HG02852 (cell line): ENCODE measurements around the gene STAT5A.
"Not testable (repeated sequence)": the region's sequence is repeated elsewhere in the genome, so short reads cannot be mapped to it uniquely, and the experiment has no call there.

Experiments
- ATAC-seq: cut with Tn5 transposase; IDR thresholded peaks from one replicate; pipeline ENCODE4 v1.9.1; 2021; ENCODE audit warnings: mild to moderate bottlenecking, moderate library complexity; ENCODE audit not compliant: unreplicated experiment

The STAT5A gene

DNA sequence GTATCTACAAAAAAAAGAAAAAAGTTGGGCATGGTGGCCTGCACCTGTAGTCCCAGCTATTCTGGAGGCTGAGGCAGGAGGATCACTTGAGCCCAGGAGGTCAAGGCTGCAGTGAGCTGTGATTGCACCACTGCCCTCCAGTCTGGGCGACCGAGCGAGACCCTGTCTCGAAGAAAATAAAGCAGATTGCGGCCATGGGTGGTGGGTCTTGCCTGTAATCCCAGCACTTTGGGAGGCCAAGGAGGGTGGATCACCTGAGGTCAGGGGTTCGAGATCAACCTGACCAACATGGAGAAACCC, 16.7 kb downstream of the STAT5A start:
- not testable (repeated sequence) for ATAC-seq

DNA sequence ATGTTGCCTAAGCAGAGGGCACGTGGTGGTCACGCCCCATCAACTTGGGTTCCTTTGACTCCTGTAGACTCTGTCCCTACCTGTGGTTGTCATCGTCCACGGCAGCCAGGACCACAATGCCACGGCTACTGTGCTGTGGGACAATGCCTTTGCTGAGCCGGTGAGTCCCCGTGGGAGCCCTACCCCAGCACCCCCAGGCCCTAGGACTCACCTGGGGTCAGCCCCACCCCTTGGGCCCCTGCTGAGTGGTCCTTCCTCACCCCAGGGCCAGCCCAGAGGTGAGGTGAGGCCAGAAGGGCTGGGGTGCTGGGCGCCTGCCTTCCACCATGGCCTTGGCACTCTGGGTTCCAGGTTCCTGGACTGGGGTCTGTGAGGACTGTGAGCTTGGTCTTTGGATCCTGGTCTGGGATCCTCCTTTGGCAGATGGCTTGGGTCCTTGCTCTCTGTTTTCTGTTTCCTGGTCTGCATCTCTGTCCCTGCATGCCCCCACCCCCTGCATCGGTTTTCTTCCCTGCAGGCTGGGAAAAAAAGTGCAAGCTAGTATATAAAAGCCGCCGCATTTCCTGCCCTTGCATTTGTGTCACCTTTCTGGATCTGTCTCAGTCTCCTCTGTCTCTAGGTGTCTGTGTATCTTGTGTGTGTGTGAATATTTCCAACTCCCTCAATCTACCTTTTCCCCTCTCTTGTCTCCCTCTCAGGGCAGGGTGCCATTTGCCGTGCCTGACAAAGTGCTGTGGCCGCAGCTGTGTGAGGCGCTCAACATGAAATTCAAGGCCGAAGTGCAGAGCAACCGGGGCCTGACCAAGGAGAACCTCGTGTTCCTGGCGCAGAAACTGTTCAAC, 17.5 kb downstream of the STAT5A start:
- no peak for ATAC-seq

DNA sequence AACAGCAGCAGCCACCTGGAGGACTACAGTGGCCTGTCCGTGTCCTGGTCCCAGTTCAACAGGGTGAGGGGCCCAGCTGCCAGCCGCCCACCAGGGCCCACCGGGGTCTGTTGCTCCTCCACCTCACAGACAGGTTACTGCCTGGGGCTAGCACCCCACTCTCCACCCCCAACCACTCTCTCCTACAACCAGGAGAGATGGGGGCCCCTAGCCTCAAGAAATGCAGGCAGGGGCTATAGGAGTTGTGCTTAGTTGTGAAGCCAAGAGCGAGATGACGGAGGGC, 18.0 kb downstream of the STAT5A start:
- ATAC-seq: no peak

DNA sequence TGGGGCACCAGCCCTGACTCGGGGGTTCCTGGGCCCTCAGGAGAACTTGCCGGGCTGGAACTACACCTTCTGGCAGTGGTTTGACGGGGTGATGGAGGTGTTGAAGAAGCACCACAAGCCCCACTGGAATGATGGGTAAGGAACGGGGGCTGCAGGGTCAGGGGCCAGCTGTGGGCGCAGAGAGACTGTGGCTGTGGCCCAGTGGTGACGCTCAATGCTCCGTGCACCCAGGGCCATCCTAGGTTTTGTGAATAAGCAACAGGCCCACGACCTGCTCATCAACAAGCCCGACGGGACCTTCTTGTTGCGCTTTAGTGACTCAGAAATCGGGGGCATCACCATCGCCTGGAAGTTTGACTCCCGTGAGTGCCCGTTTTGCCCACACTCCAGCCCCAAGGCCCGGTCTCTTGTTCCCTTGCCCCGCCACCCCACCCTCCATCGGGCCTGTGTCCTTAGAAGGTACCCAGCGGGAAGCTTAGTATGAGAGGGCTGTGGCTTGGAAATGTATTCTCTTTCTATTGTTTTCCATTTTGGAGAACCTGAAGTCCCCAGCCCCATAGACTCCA, 19.1 kb downstream of the STAT5A start:
- no peak for ATAC-seq

DNA sequence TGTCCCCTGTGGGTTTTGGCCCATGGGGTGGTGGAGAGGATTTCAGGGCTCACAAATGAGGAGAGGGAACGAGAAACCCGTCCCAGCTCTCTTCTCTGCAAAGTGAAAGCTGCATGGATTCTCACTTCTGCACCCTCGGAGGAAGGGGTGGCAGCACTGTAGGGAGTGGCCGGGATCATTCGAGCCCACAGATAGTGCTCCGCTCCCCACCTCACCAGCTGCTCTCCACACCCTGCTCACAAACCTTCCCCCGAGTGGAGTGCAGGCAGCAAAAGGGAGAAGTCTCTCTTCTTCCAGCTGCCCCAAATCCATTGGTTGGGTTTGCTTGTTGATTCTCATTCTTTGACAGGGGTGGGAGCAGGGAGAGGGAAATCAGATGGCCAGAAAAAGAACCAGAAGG, 20.1 kb downstream of the STAT5A start:
- no peak for ATAC-seq

DNA sequence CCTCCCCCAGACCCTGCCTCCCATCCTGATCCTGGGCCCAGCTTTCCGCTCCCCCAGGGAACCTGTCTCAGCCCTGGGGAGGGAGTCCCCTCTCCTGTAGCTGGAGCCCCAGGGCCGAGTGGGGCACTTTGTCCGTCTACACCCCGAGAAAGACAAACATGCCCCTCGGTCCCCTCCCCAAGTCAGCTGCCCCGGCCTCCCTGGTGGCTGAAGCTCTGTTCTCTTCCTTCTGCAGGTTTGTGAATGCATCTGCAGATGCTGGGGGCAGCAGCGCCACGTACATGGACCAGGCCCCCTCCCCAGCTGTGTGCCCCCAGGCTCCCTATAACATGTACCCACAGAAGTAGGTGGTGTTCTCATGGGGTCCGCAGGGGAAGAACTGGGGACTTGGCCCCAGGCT, 20.8 kb downstream of the STAT5A start:
- no peak for ATAC-seq

DNA sequence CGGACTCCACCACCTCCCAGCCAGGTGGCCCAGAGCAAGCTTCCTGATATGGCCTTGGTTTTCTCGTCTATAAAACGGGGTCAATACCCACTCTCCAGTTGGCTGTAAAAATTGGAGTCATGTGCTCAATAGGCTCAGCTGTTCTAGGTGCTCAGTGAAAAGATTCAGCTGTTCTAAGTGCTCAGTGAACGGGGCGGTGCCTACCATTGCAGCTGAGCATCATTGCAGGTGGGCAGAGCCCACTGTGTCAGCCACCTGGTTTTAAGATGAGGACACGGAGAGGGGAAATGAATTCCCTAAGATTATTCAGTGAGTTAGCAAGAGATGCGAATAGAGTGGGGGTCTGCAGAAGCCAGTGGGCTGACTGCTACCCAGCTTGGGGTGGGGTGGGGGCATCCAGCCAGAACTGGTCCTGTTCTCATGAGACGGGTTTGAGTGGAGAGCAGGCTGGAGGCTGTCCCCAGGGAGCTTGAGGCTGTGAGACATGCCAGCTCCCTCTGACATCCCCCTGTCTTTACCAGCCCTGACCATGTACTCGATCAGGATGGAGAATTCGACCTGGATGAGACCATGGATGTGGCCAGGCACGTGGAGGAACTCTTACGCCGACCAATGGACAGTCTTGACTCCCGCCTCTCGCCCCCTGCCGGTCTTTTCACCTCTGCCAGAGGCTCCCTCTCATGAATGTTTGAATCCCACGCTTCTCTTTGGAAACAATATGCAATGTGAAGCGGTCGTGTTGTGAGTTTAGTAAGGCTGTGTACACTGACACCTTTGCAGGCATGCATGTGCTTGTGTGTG, 21.9 kb downstream of the STAT5A start:
- ATAC-seq: no peak

DNA sequence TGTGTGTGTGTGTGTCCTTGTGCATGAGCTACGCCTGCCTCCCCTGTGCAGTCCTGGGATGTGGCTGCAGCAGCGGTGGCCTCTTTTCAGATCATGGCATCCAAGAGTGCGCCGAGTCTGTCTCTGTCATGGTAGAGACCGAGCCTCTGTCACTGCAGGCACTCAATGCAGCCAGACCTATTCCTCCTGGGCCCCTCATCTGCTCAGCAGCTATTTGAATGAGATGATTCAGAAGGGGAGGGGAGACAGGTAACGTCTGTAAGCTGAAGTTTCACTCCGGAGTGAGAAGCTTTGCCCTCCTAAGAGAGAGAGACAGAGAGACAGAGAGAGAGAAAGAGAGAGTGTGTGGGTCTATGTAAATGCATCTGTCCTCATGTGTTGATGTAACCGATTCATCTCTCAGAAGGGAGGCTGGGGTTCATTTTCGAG, 22.5 kb downstream of the STAT5A start:
- no peak for ATAC-seq

DNA sequence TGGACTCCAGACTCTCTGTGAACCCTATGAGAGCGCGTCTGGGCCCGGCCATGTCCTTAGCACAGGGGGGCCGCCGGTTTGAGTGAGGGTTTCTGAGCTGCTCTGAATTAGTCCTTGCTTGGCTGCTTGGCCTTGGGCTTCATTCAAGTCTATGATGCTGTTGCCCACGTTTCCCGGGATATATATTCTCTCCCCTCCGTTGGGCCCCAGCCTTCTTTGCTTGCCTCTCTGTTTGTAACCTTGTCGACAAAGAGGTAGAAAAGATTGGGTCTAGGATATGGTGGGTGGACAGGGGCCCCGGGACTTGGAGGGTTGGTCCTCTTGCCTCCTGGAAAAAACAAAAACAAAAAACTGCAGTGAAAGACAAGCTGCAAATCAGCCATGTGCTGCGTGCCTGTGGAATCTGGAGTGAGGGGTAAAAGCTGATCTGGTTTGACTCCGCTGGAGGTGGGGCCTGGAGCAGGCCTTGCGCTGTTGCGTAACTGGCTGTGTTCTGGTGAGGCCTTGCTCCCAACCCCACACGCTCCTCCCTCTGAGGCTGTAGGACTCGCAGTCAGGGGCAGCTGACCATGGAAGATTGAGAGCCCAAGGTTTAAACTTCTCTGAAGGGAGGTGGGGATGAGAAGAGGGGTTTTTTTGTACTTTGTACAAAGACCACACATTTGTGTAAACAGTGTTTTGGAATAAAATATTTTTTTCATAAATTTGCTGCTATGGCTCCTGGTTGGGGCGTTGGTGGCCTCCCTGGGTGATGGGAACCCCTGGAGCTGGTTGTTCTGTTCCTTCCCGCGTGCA, 23.1 kb downstream of the STAT5A start:
- no peak for ATAC-seq

DNA sequence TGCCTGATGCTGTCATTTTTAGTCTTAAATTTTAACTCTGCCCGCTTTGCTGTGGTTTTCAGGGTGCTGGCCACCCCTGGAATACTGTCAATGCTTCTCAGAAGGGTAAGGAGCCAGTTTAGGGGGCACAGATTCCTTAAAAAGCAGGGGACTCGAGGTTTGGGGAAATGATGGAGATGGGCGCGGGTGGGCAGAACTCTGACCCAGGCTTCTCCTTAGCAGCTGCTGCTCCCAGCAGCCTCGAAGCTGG, 23.7 kb downstream of the STAT5A start:
- no peak for ATAC-seq

DNA sequence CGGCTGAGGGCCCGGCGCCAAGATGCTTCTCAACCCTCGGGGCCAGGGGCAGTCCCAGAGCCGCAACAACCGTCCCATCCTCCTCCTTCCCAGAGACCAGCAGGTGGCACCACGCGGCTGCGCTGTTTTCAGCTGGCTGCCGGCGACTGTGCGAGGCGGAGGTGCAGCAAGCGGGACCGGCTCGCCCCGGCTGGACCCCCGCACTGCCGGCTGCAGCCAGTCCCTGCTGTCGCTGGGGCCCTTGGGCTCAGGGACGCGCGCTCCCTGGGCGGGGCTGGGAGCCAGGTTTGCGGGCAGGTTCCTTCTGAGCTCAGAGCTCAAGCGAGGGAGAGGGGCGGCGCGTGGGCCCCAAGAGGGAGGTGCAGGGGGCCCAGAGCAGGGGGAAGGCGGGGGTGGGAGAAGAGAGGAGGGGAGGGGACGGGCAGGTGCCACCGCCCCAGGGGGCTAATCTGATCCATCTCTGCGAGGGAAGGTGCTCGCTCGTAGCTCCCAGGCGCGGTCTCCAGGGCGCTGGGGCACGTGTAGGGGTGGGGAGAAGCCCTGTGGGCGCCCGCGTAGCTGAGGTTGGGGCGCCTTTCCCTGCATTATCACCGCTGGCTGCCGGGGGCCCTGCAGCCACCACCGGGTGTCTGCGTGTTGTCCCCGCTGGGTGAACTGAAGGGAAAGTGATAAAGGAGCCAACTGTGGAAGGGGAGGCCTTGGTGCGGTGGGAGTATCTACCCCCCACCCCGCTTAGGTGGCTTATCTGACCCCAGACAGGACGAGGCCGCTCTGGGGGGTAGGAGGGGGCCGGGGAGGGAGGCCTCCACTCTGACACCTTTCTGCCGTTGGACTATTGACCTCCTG, 24.2 kb downstream of the STAT5A start:
- ATAC-seq: no peak

DNA sequence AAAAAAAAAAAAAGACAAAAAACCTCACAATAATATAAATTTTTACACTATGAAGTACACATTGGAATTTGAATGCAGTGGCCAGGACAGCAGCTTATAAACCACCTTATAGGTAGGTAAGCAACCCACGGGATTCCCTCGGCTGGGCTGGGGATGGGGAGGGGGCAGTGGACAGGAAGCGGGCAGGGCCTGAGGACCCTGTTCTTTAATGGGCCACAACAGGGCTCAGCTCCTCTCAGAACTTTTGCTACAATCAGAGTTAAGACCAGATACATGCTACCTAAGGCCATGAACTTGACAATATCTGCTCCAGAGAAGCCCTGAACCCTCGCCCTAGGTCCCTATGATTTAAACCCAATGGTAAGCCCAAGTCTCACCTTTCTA, 25.1 kb downstream of the STAT5A start:
- ATAC-seq: no peak

DNA sequence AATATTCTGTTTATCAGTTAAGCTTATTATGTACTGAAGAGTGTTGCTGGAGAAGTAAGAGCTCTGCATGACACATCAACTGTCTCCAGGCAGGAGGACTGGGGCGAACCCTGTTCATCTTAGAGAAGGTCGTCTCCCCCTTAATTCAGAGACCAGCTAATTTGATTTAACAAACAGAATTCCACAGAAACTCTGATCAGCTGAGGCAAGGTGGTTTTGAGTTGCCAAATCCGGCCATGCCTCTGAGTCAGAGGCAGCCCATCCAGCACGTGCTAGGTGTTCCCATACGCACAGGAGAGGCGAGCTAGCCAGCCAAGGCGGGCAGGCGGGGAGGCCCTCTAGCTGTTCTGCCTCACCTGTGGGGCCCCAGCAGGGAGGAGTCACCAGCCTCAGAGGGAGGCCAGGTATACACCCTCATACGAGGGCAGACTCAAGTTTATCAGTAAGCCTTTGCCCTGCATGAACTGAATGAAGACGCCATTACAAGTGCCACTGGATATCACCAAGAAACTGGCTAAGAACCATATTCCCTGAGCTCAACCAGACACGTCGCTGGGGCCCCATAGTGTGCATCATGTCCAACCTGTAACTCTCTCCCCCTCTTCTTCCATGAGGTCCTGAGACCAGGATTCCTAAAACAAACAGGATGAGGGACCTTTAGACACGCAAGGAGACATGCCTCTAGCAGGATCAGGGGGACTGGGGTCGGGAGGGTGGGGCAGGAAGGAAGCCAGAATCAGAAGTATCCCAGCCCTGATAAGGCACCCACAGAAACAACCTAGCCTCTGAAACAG, 25.7 kb downstream of the STAT5A start:
- ATAC-seq: no peak

DNA sequence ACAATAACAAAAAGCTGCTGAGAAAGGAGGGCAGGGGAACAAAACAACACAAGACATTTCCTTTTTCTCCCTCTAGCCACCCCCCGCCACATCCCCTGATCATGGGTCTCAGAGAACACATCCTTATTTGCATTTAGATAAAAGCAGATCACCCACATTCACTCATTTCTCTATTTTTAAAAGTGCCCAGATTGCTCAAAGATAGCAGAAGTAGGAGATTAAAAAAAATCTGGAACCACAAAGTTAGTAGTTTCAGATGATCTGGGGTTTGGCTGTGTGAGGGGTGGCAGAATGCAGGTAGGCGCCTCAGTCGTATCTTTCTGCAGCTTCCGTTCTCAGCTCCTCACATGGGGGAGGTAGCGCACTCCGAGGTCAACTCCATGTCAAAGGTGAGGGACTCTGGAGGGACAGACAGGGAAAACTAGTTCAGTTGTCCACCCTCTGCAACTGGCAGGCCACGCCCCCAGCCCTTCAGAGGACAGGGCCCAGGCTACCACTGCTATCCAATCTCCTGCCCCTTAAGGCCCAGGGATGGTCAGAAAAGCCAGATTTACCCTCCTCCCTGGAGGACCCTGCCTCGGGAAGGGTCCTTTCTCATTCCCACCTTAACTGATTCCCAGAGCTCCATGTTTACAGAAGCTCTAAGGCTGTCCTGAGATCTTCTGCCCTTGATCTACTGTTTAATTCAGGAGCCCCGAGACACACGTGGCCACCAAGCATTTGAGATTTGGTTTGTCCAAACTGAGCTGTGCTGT, 27.3 kb downstream of the STAT5A start:
- ATAC-seq: no peak

DNA sequence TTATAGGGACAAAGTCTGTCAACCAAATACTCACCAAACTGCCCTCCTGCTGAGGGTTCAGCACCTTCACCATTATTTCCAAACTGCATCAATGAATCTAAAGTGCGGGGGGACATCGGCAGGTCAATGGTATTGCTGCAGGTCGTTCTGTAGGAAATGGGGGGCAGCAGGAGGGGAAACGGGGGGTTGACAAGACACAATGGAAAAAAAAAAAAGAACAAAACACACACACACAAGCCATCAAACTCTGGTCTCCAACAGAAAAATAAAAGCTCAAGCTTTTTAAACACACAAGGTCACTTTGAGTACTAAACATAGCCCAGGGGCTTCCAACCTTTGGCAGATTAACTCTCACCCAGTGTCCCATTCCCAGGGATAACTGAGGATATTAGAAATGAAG, 28.5 kb downstream of the STAT5A start:
- ATAC-seq: no peak

DNA sequence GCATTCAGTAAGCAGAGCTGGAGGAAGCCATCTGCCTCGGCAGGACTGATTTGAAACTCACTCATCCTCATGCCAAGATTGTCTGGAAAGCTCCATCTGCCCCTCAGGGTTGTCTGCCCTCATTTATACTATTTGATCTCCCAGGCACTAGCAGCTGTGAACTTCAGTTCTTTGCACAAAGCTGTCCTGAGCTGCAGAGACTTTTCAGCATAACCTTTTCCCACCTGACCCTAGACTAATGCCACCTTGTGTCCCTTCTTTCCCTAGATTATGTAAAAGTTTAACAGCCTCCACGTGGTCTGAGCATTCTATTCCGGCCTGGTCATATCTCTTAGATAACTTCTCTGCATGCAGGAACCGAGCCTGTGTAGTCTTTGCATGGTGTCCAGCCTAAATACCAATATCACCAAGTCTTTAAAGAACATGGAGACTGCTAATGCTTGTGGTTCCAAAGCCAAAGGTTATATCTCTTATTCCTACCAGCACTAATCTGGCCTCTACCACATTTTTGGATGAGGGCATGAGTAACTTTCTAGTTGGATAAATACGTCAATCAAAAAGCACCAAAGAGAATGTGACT, 29.1 kb downstream of the STAT5A start:
- no peak for ATAC-seq

DNA sequence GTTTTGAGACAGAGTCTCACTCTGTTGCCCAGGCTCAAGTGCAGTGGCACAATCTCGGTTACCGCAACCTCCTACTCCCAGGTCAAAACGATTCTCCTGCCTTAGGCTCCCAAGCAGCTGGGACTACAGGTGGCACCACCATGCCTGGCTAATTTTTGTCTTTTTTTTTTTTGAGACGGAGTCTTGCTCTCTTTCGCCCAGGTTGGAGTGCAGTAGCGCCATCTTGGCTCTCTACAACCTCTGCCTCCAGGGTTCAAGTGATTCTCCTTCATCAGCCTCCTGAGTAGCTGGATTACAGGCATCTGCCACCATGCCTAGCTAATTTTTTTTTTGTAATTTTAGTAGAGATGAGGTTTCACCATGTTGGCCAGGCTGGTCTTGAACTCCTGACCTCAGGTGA, 29.7 kb downstream of the STAT5A start:
- ATAC-seq: not testable (repeated sequence)

DNA sequence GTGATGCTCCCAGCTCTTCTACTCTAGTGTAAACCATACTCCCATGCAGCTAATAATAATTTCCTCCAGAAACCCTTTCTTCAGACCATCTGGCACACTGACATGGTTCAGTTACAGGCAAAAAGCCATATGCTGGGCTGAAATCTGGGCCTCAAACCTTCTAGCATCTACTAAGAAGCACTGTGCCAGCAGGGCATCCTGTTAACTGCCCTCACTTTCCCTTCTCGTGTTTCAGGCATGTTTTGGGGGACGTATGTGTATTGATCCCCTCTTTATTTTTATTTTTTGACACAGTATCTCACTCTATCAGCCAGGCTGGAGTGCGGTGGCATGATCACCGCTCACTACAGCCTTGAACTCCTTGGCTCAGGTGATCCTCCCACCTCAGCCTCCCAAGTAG, 33.3 kb downstream of the STAT5A start:
- no peak for ATAC-seq
